Measurements from ENCODE around the gene CNGA1.

- TF ChIP-seq ZNF8 (CRISPR knock-in tag; IDR thresholded peaks at IDR 0.05) = no peak
- no peak for TF ChIP-seq ZFP3 (CRISPR knock-in tag; IDR thresholded peaks at IDR 0.05)
- TF ChIP-seq POU6F1 (CRISPR knock-in tag; IDR thresholded peaks at IDR 0.05; ENCODE audit: borderline replicate concordance, low read depth) = no peak
- TF ChIP-seq TCF4 (CRISPR knock-in tag; IDR thresholded peaks at IDR 0.05; ENCODE audit: borderline replicate concordance) = no peak
- no peak for TF ChIP-seq CREB5 (CRISPR knock-in tag; IDR thresholded peaks at IDR 0.05; ENCODE audit: low read depth)
- TF ChIP-seq PATZ1 (CRISPR knock-in tag; IDR thresholded peaks at IDR 0.05; ENCODE audit: borderline replicate concordance) = no peak
These were observed 25.2 kb upstream of the CNGA1 start for GRCh38 chr4:48041535-48042137.
